HG02884 (cell line): ENCODE results near the gene PTN.
"Not testable (repeated sequence)": the region's sequence is repeated elsewhere in the genome, so short reads cannot be mapped to it uniquely, and the experiment has no call there.

ENCODE experiments used
- ATAC-seq: cut with Tn5 transposase; IDR thresholded peaks from one replicate; pipeline ENCODE4 v1.9.1; 2021; ENCODE audit warnings: mild to moderate bottlenecking, moderate library complexity; ENCODE audit not compliant: unreplicated experiment

Gene PTN

DNA sequence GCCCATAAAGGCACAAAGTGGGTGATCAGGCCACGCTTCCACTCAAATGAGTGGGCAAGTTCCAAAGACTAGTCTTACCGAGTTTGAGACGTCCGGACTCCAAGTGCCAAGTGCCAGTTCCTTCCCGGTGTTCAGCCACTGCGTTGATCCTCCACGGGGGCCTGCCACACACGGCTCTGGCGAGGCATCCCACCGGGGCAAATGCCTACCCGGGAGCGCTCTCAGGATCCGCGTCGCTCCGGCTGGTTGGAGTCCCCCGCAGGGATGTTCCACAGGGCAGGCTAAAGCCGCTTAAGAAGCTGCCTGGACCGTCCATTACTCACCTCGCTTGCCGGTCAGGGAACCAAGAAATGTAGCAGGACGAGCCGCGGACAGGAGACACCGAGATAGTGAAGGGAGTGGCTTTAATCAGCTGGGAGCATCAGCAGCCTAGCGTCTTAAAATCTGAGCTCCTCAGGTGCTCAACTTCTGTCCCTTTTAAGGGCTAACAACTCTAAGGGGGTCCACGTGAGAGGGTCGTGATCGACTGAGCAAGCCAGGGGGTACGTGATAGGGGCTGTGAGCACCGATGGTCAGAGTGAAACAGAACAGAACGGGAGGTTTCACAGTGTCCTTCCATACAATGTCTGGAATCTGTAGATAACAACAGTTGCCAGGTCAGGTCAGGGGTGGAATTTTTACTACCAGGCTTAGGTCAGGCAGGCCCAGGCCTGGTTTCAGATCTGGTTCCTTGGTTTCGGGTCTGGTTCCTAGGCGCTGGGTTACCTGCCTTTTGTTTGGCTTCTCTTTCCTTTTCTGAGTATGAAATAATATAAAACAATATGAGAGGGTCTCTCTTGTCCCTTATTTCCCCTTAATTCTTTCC lies 75.3 kb downstream of the PTN start:
- ATAC-seq = not testable (repeated sequence)

- no peak for ATAC-seq
Measured at GRCh38 chr7:137266764-137267163, 76.8 kb downstream of the PTN start.

- not testable (repeated sequence) for ATAC-seq
Measured at GRCh38 chr7:137265480-137265879, 78.1 kb downstream of the PTN start.

DNA sequence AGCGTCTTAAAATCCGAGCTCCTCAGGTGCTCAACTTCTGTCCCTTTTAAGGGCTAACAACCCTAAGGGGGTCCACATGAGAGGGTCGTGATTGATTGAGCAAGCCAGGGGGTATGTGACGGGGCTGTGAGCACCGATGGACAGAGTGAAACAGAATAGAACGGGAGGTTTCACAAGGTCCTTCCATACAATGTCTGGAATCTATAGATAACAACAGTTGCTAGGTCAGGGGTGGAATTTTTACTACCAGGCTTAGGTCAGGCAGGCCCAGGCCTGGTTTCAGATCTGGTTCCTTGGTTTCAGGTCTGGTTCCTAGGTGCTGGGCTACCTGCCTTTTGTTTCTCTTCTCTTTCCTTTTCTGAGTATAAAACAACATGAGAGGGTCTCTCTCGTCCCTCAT lies 80.9 kb downstream of the PTN start:
- no peak for ATAC-seq

DNA sequence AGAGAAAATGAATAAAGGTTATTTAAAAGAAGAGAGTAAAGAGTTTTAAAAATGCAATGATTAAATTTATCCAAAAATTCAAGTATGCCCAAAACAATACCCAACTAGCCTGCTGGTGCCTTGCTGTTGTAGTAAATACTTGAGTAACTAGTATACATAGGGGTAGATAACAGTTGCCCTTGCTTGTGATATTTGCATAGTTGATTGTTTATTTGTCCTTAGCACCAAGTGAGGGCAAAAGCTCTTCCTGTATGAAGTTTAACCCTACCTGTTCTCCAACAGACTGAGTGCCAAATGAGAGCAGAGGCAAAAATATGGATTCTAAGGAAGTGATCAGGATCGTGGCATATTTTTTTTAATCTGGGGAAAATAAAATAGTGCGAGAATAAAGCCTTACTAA lies 85.0 kb downstream of the PTN start:
- no peak for ATAC-seq

DNA sequence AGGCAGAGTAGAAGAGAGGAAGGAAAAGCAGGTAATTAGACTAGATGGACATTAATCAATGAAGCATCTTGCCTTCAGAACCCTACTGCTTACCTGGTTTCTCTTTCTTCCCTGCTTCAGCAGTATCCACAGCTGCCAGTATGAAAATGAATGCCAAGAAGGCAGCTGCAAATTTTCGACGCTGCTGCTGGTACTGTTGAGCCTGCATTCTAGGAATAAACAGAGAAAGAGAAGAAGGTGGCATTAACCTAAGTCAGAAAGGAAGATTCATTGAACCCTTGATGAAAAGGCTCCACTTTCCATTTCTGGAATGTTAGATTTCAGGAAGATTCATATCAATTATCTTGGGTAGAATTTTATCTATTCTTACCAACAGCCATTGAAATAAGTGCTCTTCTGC lies 88.8 kb downstream of the PTN start:
- no peak for ATAC-seq

GRCh38 chr7:137245890-137246289 lies 97.6 kb downstream of the PTN start:
- ATAC-seq = no peak

- ATAC-seq = no peak
Measured at GRCh38 chr7:137245186-137245585, 98.3 kb downstream of the PTN start.

- ATAC-seq = no peak
Measured at GRCh38 chr7:137243741-137244140, 99.8 kb downstream of the PTN start.

DNA sequence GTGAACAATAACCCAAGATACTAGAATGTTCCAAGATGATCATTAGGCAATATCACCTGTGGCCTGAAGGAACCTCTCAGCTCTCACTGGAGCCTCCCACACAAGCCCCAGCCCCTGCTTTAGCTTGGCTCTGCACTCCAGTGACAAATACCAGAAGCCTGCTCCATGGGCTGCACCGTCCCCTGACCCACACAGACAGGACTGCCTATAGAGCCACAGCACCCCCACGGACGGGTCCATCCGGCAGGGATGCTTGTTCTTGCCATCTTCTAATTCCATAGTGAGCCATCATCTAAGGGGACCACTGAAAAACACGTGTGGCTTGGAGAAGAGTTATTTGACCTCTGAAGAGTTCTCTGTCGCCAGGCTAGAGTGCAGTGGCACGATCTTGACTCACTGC lies 100.9 kb downstream of the PTN start:
- no peak for ATAC-seq

- ATAC-seq = no peak
Measured at GRCh38 chr7:137241655-137242360, 101.7 kb downstream of the PTN start.

- not testable (repeated sequence) for ATAC-seq
Measured at GRCh38 chr7:137239186-137239585, 104.3 kb downstream of the PTN start.

- ATAC-seq = no peak
Measured at GRCh38 chr7:137235434-137235833, 108.1 kb downstream of the PTN start.

DNA sequence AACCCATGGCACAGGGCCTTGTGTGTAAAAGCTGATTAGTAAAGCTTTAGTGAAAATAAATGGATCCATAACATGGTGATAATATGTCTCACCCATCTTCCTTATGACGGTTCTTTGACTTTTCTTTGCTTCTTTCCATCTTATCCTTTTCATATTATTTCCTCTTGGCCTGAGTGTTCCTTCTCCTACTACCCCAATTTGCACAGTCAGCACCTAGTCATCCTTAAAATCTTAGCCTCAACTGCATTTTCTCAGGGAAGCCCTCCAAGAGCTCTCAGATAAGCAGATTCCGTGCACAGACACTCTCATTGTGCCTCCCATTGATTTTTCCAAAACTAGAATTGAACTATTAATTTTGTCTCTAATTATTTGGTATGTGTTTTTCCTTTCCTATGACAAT lies 112.4 kb downstream of the PTN start:
- ATAC-seq = no peak

DNA sequence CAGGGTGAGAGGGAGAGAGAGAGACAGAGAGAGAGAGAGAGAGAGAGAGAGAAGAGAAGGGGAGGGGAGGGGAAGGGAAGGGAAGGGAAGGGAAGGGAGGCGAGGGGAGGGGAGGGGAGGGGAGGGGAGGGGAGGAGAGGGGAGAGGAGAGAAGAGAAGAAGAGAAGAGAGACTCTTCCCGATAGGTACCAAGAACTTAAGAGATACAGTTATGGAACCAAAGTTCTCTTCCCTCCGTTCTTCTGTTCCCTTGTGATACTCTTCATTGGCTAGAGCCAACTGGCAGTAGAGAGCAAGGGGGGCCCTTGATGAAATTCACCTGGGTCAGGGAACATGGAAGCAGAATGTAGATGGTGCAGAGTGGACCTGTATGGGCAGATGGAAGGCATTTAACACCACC lies 122.1 kb downstream of the PTN start:
- ATAC-seq = no peak

DNA sequence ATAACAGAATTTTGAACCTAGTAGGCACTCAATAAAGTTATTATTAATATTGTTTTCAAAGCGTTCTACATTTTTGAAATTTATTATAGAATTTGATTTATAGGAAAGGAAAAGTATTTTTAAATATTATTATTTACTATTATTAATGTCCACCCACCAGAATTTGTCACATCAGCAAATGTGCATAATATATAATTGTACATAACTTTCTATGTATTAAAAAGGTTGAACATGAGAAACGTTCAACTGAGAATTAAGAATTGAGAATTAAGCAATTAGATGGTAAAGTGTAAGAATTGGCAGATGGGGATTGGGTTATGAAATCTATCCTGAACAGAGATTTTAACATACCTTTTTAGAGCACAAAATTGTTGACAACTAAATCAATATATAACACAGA lies 129.8 kb downstream of the PTN start:
- ATAC-seq = no peak

DNA sequence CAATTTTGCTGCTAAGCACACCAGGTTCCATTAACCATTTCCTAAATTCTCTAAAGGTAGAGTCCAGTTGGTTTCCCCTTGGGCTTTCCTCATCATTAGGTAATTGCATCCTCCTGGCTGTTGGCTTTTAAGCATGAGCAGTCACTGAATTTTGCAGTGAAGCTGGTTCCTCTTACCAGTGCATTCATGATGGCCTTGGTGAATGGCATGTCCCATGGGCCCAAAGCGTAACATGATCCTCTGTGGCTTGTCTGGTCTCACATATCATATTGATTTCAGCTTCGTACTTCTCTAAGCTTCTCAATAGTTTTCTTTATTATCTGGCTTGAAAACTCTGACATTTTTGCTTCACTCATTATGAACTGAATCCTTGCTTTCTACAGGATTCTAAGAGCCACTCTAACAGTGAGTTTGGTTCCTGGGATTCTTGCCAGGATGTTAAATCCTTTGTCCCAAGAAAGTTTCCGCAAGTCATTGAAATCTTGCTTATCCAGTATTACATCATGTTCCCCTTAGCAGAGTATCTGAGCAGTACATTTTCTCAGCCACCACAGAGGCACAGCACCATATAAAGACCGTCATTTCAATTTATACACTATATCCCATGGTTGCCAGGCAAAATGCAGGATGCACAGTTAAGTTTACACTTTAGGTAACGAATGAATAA lies 134.2 kb downstream of the PTN start:
- no peak for ATAC-seq

- ATAC-seq = no peak
Measured at GRCh38 chr7:137206770-137207169, 136.8 kb downstream of the PTN start.

DNA sequence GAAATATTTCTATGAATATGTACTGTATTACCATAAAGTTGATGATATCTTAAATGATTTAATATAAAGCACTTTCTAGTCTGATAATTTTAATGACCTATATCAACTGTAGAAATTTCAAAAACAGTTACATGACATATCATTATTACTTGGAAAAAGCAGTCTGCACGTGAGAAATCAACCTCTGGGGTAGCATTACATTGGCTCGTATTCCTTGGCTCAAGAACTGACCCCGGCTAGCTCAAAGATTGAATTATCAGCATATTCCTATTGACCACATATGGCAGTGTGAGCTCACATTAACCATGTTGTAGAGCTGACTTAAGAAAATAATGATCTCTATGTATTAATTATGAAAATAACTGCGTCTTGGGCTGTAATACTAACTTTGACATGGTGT lies 139.3 kb downstream of the PTN start:
- no peak for ATAC-seq

DNA sequence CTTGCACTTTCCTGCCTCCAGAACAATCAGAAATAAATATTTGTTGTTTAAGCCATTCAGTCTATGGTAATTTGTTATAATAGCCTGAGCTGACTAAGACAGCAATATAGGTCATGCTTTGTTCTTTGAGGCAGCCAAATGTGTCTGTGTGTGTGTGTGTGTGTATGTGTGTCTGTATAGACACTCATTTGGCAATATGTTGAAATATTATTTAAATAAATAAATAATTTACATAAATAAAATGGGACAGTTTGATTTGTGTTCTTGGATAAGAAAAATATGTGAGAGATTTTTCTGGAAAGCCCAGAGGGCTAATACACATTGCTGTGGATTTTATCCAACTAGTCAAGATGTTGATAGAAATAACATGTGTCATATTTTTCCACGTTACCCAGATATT lies 140.2 kb downstream of the PTN start:
- ATAC-seq = no peak

DNA sequence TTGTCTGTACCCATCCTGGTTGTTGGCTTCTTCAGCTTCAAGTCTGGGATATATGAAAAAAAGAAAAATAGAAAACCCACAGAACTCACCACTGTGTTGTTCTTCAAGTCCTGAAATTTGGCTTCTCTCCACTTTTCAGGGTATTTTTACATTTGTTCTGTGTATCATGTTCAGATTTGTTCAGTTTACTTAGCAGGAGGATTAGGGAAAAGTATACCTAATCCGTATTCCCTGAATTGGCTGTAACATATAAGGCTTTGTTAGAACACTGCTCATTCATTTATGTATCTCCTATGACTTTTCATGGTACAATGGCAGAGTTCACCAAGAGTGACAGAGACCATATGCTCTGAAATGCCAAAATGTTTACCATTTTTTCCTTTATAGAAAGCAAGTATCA lies 146.9 kb downstream of the PTN start:
- ATAC-seq = no peak

GRCh38 chr7:137195996-137196395 lies 147.5 kb downstream of the PTN start:
- ATAC-seq = no peak
